Natural killer cell (primary cell): ENCODE measurements around the gene FOXN4. TPM values are rescaled to one million over a fixed set of nuclear protein-coding genes. Genes with fewer than 3 reads are reported as not detected.

Source experiments
- ATAC-seq, 3 donors: fragments of 150-1000 bp in 2 of 3; fragments of 200-7000 bp in 1 of 3; cut with Tn5 transposase; 1 replicate in 1 of 3; 2 replicates in 2 of 3; pipeline ENCODE4 v1.10.0; 2021; ENCODE audit warnings: mild to moderate bottlenecking in 2 of 3, moderate library complexity in 2 of 3
- DNase-seq, 2 donors: peaks; one replicate each; pipeline versions ENCODE4 v3.0.0 to v3.0.0-alpha.2; 2013 to 2021; ENCODE audit warnings: mixed read lengths in 1 of 2
- H3K27ac ChIP-seq: one replicate; pipeline ENCODE4 v1.5.1; 2013; ENCODE audit warnings: mild to moderate bottlenecking, low read length
- H3K27me3 ChIP-seq: one replicate; pipeline ENCODE4 v1.6.1; 2013; ENCODE audit warnings: low read length; ENCODE audit not compliant: control insufficient read depth, insufficient read depth
- H3K36me3 ChIP-seq: one replicate; pipeline ENCODE4 v1.6.1; 2013; ENCODE audit warnings: low read length; ENCODE audit not compliant: control insufficient read depth, insufficient read depth
- H3K4me1 ChIP-seq: one replicate; pipeline ENCODE4 v1.6.1; 2013; ENCODE audit warnings: low read length; ENCODE audit not compliant: control insufficient read depth, insufficient read depth
- H3K4me3 ChIP-seq: one replicate; pipeline ENCODE4 v1.5.1; 2013; ENCODE audit warnings: low read length
- H3K9me3 ChIP-seq: one replicate; pipeline ENCODE4 v1.6.1; 2013; ENCODE audit warnings: low read length; ENCODE audit not compliant: control insufficient read depth, insufficient read depth
- H3K27ac Mint-ChIP-seq, 2 donors: one replicate each; pipeline ENCODE4 v1.8.0; 2022; ENCODE audit warnings: mild to moderate bottlenecking in 2 of 2, mixed read lengths in 2 of 2, moderate library complexity in 1 of 2
- H3K27me3 Mint-ChIP-seq, 2 donors: one replicate each; pipeline ENCODE4 v1.8.0; 2022; ENCODE audit warnings: low read depth in 2 of 2, mixed read lengths in 2 of 2
- H3K36me3 Mint-ChIP-seq: one replicate; pipeline ENCODE4 v1.8.0; 2022; ENCODE audit warnings: mixed read lengths
- H3K4me1 Mint-ChIP-seq, 2 donors: one replicate each; pipeline ENCODE4 v1.8.0; 2022; ENCODE audit warnings: mixed read lengths in 2 of 2
- H3K4me3 Mint-ChIP-seq: one replicate; pipeline ENCODE4 v1.8.0; 2022; ENCODE audit warnings: mild to moderate bottlenecking, moderate library complexity, mixed read lengths
- H3K9me3 Mint-ChIP-seq, 2 donors: one replicate each; pipeline ENCODE4 v1.8.0; 2022; ENCODE audit warnings: mixed read lengths in 2 of 2
- WGBS: methylation state at CpG from one replicate; pipeline ENCODE4 v1.1.7; 2013; ENCODE audit warnings: missing lambda C conversion rate; ENCODE audit not compliant: insufficient coverage; 5-methylcytosine and 5-hydroxymethylcytosine counted together
- intact Hi-C: fragments of 100-400 bp; cut with micrococcal nuclease; formaldehyde crosslinking; loops from one replicate; pipeline ENCODE4 v1.14.2; 2022
- total RNA-seq, 4 donors: library from RNA; stranded (reverse); fragments of 120-200 nt in 1 of 4; gene quantifications; one replicate each; pipeline versions ENCODE4 v1.2.3 to v1.2.4, GENCODE V29; 2013 to 2022
- TF ChIP-seq, protein P1 (sequence below): fragments of 200-600 bp; IDR thresholded peaks from one replicate; pipeline ENCODE4 v1.8.0; 2022; ENCODE audit warnings: antibody characterized with exemption

FOXN4 gene
- total RNA-seq, 3 donors from 2014 or later (not counting 1 experiment from before 2014, with no cell fraction given), result not detected

DNA sequence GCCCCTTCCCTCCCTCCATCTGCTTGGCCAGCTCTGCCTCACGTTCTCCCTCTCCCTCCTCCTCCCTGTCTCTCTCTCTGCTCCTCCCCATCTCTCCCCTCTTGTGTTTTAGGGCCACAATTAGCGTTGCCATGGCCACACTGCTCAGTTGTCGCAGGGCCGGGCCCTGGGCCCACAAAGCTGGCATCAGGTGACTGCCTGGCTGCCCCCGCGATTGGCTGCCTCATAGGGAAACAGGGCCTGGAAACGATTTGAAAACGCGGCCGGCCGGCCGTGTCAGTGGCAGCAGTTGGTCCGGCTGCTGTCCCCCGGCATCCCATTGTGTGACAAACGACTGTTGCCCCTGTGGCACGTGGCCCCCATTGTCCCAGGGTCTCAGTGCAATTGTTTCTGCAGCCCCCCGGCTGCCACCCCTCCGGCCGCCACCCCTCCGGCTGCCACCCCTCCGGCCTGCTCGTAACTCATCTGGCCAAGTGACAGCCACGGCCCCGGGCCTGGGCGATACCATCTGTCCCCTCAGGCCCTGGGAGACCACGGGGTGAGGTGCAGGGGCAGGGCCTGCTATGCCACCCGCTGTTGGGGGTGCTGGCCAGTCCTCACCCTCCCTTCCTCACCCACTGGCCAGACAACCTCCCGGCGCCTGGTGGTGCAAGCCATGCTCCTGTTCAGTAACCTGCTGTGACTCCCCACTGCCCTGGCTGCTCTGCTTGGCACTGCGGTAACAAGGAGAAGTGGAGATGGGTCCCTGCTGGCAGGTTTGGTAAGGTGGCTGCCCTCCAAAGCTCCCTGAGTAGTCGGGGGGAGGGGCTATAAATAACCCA, 17.4 kb downstream of the FOXN4 start:
- Mint-ChIP-seq H3K4me3 (no peak overlapping the region), H3K27me3 (peaks cover 21 to 25% of the 10 kb centered on the region in 2 donors), H3K9me3 (no peaks in the 10 kb centered on the region), H3K27ac (no peak overlapping the region), H3K4me1 (no peaks in the 10 kb centered on the region), H3K36me3 (no peaks in the 10 kb centered on the region)
- peak in 1 of 3 donors; percentile 45 for ATAC-seq
- no peaks in the 10 kb centered on the region for H3K4me1 ChIP-seq
- H3K36me3 ChIP-seq, result no peaks in the 10 kb centered on the region
- 16% methylated on average over 31 of the region's 31 CpGs for whole genome bisulfite sequencing
- DNase-seq, result no peak
- H3K9me3 ChIP-seq, result no peaks in the 10 kb centered on the region
- TF ChIP-seq, protein P1, sequence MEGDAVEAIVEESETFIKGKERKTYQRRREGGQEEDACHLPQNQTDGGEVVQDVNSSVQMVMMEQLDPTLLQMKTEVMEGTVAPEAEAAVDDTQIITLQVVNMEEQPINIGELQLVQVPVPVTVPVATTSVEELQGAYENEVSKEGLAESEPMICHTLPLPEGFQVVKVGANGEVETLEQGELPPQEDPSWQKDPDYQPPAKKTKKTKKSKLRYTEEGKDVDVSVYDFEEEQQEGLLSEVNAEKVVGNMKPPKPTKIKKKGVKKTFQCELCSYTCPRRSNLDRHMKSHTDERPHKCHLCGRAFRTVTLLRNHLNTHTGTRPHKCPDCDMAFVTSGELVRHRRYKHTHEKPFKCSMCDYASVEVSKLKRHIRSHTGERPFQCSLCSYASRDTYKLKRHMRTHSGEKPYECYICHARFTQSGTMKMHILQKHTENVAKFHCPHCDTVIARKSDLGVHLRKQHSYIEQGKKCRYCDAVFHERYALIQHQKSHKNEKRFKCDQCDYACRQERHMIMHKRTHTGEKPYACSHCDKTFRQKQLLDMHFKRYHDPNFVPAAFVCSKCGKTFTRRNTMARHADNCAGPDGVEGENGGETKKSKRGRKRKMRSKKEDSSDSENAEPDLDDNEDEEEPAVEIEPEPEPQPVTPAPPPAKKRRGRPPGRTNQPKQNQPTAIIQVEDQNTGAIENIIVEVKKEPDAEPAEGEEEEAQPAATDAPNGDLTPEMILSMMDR, result no peak
- H3K27ac ChIP-seq, result no peak overlapping the region
- no peak overlapping the region for H3K4me3 ChIP-seq
- no peaks in the 10 kb centered on the region for H3K27me3 ChIP-seq
- intact Hi-C loops, result no loop called here

DNA sequence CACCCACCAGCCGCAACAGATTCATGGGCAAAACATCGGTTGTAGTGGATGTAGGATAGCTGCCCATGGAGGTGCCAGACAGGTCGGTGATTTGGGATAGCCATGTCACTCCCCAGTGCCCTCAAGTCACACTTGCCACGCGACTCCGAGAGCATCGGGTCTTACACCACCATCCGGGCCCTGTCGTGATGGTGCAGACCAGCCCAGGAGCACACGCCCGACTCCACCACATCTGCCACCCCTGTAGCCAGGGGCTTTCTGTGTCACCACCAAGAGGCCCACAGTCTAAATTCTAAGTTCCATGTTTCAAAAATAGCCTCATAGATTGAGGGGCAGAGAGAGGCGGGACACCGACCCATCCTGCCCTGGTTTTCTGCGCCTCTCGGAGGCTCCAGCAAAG, 18.0 kb downstream of the FOXN4 start:
- Mint-ChIP-seq H3K9me3 (no peaks in the 10 kb centered on the region), H3K27ac (no peak overlapping the region), H3K27me3 (peaks cover 20 to 21% of the 10 kb centered on the region in 2 donors), H3K4me3 (no peak overlapping the region), H3K4me1 (no peaks in the 10 kb centered on the region), H3K36me3 (no peaks in the 10 kb centered on the region)
- Histone ChIP-seq H3K9me3 (no peaks in the 10 kb centered on the region), H3K36me3 (no peaks in the 10 kb centered on the region), H3K4me3 (no peak overlapping the region), H3K4me1 (no peaks in the 10 kb centered on the region), H3K27ac (no peak overlapping the region), H3K27me3 (no peaks in the 10 kb centered on the region)
- intact Hi-C loops, result no loop called here
- DNase-seq (no peak), ATAC-seq (no peak)
- WGBS, result 77% methylated on average over 15 of the region's 15 CpGs
- TF ChIP-seq, protein P1, result no peak

DNA sequence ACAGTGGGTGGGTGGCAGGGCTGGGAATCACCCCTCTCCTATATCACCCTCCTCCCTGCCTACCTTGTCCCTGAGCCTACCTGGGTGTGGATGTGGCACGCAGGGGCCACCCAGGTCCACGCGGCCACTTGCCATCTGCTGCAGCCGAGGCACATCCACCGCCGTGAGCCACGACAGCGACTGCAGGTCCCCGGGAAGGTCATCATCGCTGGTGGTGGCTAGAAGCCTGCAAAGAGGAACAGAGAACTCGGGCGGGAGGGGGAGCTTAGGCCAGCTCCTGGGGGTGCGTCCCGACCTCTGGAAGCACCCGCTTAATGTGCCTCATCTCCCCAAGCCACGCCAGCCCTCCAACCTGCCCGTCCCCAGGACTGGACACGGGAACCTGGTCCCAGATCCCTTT, 19.0 kb downstream of the FOXN4 start:
- no peaks in the 10 kb centered on the region for H3K4me1 ChIP-seq
- Mint-ChIP-seq H3K4me1 (no peaks in the 10 kb centered on the region), H3K27ac (no peak overlapping the region), H3K27me3 (peaks cover 15 to 21% of the 10 kb centered on the region in 2 donors), H3K36me3 (no peaks in the 10 kb centered on the region), H3K4me3 (no peak overlapping the region), H3K9me3 (no peaks in the 10 kb centered on the region)
- no peak overlapping the region for H3K4me3 ChIP-seq
- no peaks in the 10 kb centered on the region for H3K9me3 ChIP-seq
- no peaks in the 10 kb centered on the region for H3K36me3 ChIP-seq
- 90% methylated on average over 18 of the region's 18 CpGs for WGBS
- TF ChIP-seq, protein P1, result no peak
- ATAC-seq, result no peak
- no peak overlapping the region for H3K27ac ChIP-seq
- intact Hi-C loops, result no loop called here
- no peak for DNase-seq
- no peaks in the 10 kb centered on the region for H3K27me3 ChIP-seq

DNA sequence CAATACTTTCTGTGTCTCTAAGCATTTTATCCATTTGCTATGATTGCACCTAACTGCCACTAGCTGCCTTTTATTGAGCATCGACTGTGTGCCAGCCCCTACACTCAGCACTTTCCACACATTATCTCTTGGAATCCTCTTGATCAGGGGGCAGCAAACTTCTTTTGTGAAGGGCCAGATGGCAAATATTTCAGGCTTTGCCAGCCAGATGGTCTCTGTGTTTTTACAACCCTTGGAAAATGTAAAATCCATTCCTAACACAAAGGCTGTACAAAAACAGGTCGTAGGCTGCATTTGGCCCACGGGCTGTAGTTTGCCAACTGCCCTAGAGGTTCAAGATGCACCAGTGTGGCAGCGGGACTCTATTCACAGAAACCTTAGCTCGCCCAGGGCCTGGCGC, 19.5 kb downstream of the FOXN4 start:
- Histone ChIP-seq H3K4me1 (no peaks in the 10 kb centered on the region), H3K27ac (no peak overlapping the region), H3K36me3 (no peaks in the 10 kb centered on the region), H3K9me3 (no peaks in the 10 kb centered on the region), H3K27me3 (no peaks in the 10 kb centered on the region), H3K4me3 (no peak overlapping the region)
- no peaks in the 10 kb centered on the region for H3K9me3 Mint-ChIP-seq
- peaks cover 15 to 20% of the 10 kb centered on the region in 2 donors for H3K27me3 Mint-ChIP-seq
- intact Hi-C loops, result no loop called here
- TF ChIP-seq, protein P1, result no peak
- H3K4me3 Mint-ChIP-seq, result no peak overlapping the region
- no peaks in the 10 kb centered on the region for H3K4me1 Mint-ChIP-seq
- no peaks in the 10 kb centered on the region for H3K36me3 Mint-ChIP-seq
- ATAC-seq, result no peak
- no peak for DNase-seq
- WGBS, result 90% methylated on average over 6 of the region's 6 CpGs
- no peak overlapping the region for H3K27ac Mint-ChIP-seq
